Activated CD8-positive, alpha-beta T cell treated with anti-CD3 and anti-CD28 coated beads for 36 hours (primary cell): Measurements from ENCODE around the gene SEC23A. TPM values are rescaled to one million over a fixed set of nuclear protein-coding genes. Genes with fewer than 3 reads are reported as not detected.
"Not testable (repeated sequence)": the region's sequence is repeated elsewhere in the genome, so short reads cannot be mapped to it uniquely, and the experiment has no call there.

Experiments
- ATAC-seq: fragments of 200-7000 bp; cut with Tn5 transposase; one replicate; pipeline ENCODE4 v1.10.0; 2021; ENCODE audit warnings: mild to moderate bottlenecking, moderate library complexity
- CTCF ChIA-PET: fragments of 350-600 bp; sonication (Branson Sonifier 250); formaldehyde crosslinking; loops from one replicate; lab custom pipeline; 2021; ENCODE audit warnings: antibody characterized with exemption; lab: Charles Lee
- POLR2A ChIA-PET: fragments of 350-600 bp; sonication (Branson Sonifier 250); formaldehyde crosslinking; loops from one replicate; lab custom pipeline; 2021; ENCODE audit warnings: antibody characterized with exemption; lab: Charles Lee
- DNase-seq: peaks from one replicate; pipeline ENCODE4 v3.0.0-alpha.2; 2020
- H3K27ac Mint-ChIP-seq: one replicate; pipeline ENCODE4 v1.8.0; 2021; ENCODE audit warnings: mild to moderate bottlenecking, mixed read lengths
- H3K27me3 Mint-ChIP-seq: one replicate; pipeline ENCODE4 v1.8.0; 2021; ENCODE audit warnings: mixed read lengths
- H3K36me3 Mint-ChIP-seq: one replicate; pipeline ENCODE4 v1.8.0; 2021; ENCODE audit warnings: low read depth, mixed read lengths
- H3K4me1 Mint-ChIP-seq: one replicate; pipeline ENCODE4 v1.8.0; 2021; ENCODE audit warnings: low read depth, mixed read lengths
- H3K4me3 Mint-ChIP-seq: one replicate; pipeline ENCODE4 v1.8.0; 2021; ENCODE audit warnings: mild to moderate bottlenecking, moderate library complexity, mixed read lengths
- H3K9me3 Mint-ChIP-seq: one replicate; pipeline ENCODE4 v1.8.0; 2021; ENCODE audit warnings: mixed read lengths
- intact Hi-C: fragments of 100-400 bp; cut with micrococcal nuclease; formaldehyde crosslinking; loops from one replicate; pipeline ENCODE4 v1.10.0; 2022
- total RNA-seq, 2 experiments: library from RNA; stranded (reverse); gene quantifications; one replicate each; pipeline ENCODE4 v1.2.3, GENCODE V29; 2021
- TF ChIP-seq, protein P1 (sequence below): fragments of 200-600 bp; IDR thresholded peaks from one replicate; pipeline ENCODE4 v1.8.0; 2022; ENCODE audit warnings: antibody characterized with exemption, mild to moderate bottlenecking

The SEC23A gene
- total RNA-seq, 2 experiments from 2014 or later, result 45.4 to 45.6 TPM

DNA sequence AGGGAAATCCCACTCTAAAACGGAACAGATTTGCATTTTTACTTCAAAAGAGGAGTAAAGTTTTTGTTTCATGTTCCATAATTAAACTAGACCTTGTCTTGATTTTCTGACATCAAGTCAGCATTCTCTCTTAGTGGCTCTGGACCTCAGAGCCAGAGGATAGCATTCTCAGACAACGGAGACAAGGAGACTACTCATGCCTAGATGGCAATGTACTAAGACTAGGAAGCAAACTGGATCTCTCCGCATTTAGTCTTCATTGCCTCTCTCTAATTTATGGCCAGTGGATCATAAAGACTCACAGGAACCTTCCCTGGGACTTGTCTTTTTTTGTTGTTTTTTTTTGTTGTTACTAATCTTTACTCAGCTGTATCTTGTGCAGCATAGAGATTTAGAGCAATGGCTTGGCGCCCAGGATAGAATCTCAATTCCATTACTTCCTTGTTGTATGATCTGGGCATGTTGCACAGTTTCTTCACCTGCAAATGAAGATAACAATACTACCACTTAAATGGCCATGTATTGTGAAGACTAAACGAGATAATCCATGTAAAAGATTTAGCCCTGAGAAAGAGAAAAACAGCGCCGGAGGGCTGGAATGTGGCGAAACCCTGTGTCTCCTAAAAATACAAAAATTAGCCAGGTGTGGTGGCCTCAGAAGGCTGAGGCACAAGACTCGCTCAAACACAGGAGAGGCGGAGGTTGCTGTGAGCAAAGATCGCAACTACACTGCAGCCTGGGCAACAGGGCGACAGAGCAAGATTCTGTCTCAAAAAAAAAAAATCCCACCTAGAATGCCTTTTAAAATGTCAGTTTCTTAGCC is 7.1 kb upstream of the SEC23A start:
- intact Hi-C loops, result loop anchor here (5.0 kb wide), 2 partner anchors 62 to 322 kb away; partner anchors contain the start of genes FBXO33 and TRAPPC6B
- no peak for DNase-seq
- no peak overlapping the region for H3K27ac Mint-ChIP-seq
- CTCF ChIA-PET, result no interaction called here
- H3K4me3 Mint-ChIP-seq, result no peak overlapping the region
- no peaks in the 10 kb centered on the region for H3K27me3 Mint-ChIP-seq
- peaks cover 18% of the 10 kb centered on the region for H3K4me1 Mint-ChIP-seq
- H3K36me3 Mint-ChIP-seq, result no peaks in the 10 kb centered on the region
- POLR2A ChIA-PET, result interaction anchor here (0.5 kb wide), 1 partner anchor 47 kb away, joined by 3 read pairs; no protein-coding TSS in a partner anchor
- TF ChIP-seq, protein P1, sequence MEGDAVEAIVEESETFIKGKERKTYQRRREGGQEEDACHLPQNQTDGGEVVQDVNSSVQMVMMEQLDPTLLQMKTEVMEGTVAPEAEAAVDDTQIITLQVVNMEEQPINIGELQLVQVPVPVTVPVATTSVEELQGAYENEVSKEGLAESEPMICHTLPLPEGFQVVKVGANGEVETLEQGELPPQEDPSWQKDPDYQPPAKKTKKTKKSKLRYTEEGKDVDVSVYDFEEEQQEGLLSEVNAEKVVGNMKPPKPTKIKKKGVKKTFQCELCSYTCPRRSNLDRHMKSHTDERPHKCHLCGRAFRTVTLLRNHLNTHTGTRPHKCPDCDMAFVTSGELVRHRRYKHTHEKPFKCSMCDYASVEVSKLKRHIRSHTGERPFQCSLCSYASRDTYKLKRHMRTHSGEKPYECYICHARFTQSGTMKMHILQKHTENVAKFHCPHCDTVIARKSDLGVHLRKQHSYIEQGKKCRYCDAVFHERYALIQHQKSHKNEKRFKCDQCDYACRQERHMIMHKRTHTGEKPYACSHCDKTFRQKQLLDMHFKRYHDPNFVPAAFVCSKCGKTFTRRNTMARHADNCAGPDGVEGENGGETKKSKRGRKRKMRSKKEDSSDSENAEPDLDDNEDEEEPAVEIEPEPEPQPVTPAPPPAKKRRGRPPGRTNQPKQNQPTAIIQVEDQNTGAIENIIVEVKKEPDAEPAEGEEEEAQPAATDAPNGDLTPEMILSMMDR, result no peak
- no peak for ATAC-seq
- H3K9me3 Mint-ChIP-seq, result no peaks in the 10 kb centered on the region

DNA sequence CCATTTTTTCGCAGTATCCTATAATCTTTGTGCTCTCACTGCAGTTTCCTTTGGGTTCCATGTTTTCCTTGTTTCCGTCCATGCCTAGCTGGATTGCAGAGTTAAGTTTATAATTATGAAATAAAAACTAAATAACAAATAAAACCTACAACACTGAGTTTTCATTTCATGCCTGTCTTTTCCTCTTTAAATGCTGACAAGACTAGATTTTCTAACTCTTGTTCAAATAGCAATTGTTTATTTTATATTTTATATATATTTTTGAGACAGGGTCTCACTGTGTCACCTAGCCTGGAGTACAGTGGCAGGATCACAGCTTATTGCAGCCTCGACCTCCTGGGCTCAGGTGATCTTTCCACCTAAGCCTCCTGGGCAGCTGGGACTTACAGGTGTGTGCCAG is 5.8 kb upstream of the SEC23A start:
- POLR2A ChIA-PET, result no interaction called here
- intact Hi-C loops, result no loop called here
- Mint-ChIP-seq H3K27me3 (no peaks in the 10 kb centered on the region), H3K9me3 (no peaks in the 10 kb centered on the region), H3K4me3 (no peak overlapping the region), H3K27ac (no peak overlapping the region), H3K4me1 (peaks cover 26% of the 10 kb centered on the region), H3K36me3 (no peaks in the 10 kb centered on the region)
- TF ChIP-seq, protein P1, result no peak
- DNase-seq (no peak), ATAC-seq (no peak)
- CTCF ChIA-PET, result interaction anchor here (0.8 kb wide), 2 partner anchors 10 to 318 kb away, joined by 3 to 4 read pairs; no protein-coding TSS in a partner anchor

DNA sequence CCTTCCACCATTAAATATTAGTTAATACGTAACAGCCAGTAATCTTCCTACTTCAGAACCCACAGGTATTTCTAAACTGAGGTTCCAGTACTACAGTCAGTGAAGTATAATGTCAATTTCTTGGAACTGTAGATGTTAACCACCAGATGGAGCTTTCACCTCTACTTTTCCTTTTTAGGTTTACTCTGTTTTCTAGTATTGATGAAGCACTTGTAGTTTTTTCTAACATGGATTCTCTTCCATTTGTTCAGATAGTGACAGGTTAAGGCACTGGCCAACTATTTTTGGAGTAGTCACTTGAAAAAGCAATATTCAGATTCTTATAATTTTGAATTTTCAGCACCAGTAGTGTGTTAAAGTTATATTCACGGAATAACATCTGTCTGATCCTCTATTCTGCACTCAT is 4.6 kb upstream of the SEC23A start:
- TF ChIP-seq, protein P1, result peak; percentile 62
- intact Hi-C loops, result no loop called here
- no peak overlapping the region for H3K4me3 Mint-ChIP-seq
- no peaks in the 10 kb centered on the region for H3K36me3 Mint-ChIP-seq
- no peak for DNase-seq
- H3K4me1 Mint-ChIP-seq, result peaks cover 24% of the 10 kb centered on the region
- no peak overlapping the region for H3K27ac Mint-ChIP-seq
- H3K9me3 Mint-ChIP-seq, result no peaks in the 10 kb centered on the region
- POLR2A ChIA-PET, result no interaction called here
- no peak for ATAC-seq
- no peaks in the 10 kb centered on the region for H3K27me3 Mint-ChIP-seq
- CTCF ChIA-PET, result interaction anchor here (0.9 to 1.4 kb wide), 7 partner anchors 10 to 337 kb away, joined by 3 to 7 read pairs (median 3); partner anchors contain the start of gene TRAPPC6B

DNA sequence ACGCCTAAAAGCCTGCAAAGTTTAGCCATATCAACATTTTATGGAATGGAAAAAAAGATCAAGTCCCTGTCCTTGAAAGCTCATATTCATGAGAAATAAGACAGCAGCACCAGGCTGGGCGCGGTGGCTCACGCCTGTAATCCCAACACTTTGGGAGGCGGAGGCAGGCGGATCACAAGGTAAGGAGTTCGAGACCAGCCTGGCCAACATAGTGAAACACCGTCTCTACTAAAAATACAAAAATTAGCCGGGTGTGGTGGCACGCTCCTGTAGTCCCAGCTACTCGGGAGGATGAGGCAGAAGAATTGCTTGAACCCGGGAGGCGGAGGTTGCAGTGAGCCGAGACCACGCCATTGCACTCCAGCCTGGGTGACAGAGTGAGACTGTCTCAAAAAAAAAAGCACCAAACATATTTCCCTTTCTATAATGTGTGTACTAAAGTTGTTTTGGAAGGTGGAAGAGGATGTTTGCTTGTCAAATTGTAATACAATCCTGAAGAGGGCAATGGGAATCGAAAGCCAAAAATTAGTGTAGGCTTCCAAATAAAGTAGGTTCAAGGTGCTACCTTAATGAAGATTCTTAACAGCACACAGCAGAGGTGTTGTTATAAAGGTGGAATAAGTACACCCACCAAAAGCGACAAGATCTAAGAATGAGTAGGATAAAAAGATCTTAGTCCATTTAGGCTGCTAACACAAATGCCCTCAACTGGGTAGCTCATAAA is 1.2 kb upstream of the SEC23A start:
- intact Hi-C loops, H3K9me3 Mint-ChIP-seq, DNase-seq, H3K27me3 Mint-ChIP-seq, ATAC-seq, H3K36me3 Mint-ChIP-seq: not testable (repeated sequence)
- ChIA-PET POLR2A (interaction anchor here (1.0 to 1.9 kb wide), 4 partner anchors 10 to 328 kb away, joined by 3 to 6 read pairs (median 6); partner anchors contain the start of genes FBXO33, GEMIN2 and TRAPPC6B), CTCF (interaction anchor here (2.5 kb wide), 1 partner anchor 9 kb away, joined by 8 read pairs; the partner anchor contains the start of gene GEMIN2)
- Mint-ChIP-seq H3K27ac (peak overlapping the region; percentile 97), H3K4me1 (peaks cover 39% of the 10 kb centered on the region), H3K4me3 (peak overlapping the region; percentile 95)

DNA sequence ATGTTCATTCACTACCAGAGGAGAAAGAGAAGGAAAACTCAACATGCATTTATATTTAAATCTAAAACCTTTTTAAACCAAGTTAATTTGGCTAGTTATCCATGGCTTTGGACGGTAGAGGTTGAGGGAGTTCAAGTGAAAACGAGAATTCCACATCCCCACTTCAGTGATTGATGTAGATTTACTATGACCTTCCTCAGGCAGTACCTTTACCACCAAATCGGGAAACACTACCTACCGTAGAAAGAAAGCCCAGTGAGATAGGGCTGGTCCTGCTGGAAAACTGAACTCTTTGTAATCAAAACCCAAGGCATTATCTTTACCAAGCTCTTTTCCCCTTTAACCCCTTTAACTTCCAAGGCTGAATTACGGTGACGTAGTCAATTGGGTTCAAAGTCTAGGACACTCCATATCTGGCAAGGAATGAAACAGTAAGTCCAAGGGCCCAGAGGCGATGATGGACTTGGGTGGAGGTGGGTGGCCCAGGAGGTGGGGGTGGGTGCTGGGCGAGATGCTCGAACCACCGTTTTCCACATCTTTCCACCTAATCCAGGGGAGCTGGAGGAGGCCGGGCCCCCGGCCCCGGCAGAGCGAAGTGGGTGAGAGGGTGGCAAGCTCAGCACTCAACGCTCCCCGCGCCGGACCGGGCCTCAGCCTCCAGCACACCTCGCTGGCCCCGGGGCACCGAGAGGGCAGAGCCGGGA is 618 bp downstream of the SEC23A start:
- ATAC-seq (peak; percentile 1), DNase-seq (peak; percentile 8)
- TF ChIP-seq, protein P1, result no peak
- peaks cover 43% of the 10 kb centered on the region for H3K4me1 Mint-ChIP-seq
- H3K27ac Mint-ChIP-seq, result peak overlapping the region; percentile 86
- H3K4me3 Mint-ChIP-seq, result peak overlapping the region; percentile 95
- ChIA-PET POLR2A (interaction anchor here (0.8 to 1.3 kb wide), 8 partner anchors 12 to 339 kb away, joined by 3 to 9 read pairs (median 4); partner anchors contain the start of genes GEMIN2, PNN and TRAPPC6B), CTCF (interaction anchor here (1.0 to 2.5 kb wide), 2 partner anchors 11 to 24 kb away, joined by 3 to 8 read pairs; partner anchors contain the start of gene GEMIN2)
- H3K36me3 Mint-ChIP-seq, result peaks cover 6% of the 10 kb centered on the region
- intact Hi-C loops, result no loop called here
- no peaks in the 10 kb centered on the region for H3K27me3 Mint-ChIP-seq
- no peaks in the 10 kb centered on the region for H3K9me3 Mint-ChIP-seq
